Panc1 (cell line): ENCODE results near the gene CLASRP.

ENCODE experiments used
- POLR2AphosphoS5 ChIP-seq: IDR thresholded peaks from 2 replicates; pipeline ENCODE4 v1.6.1; 2012; ENCODE audit warnings: mild to moderate bottlenecking, low read depth, low read length, moderate library complexity
- SIN3A ChIP-seq: IDR thresholded peaks from 2 replicates; pipeline ENCODE4 v1.6.1; 2012; ENCODE audit warnings: low read depth, mild to moderate bottlenecking, low read length, moderate library complexity, borderline replicate concordance; ENCODE audit not compliant: insufficient read depth
- TF ChIP-seq, protein P1 (sequence below), 2 experiments: IDR thresholded peaks; 2 replicates each; pipeline ENCODE4 v1.6.1; 2011 to 2012; ENCODE audit warnings: low read depth in 2 of 2, control low read depth in 1 of 2, low read length in 1 of 2, mild to moderate bottlenecking in 1 of 2, moderate library complexity in 1 of 2; ENCODE audit not compliant: insufficient read depth in 1 of 2
- TF ChIP-seq, protein P2 (sequence below): fragments of 450-650 bp; IDR thresholded peaks from 2 replicates; pipeline ENCODE4 v1.5.1; 2017; ENCODE audit warnings: mild to moderate bottlenecking

DNA sequence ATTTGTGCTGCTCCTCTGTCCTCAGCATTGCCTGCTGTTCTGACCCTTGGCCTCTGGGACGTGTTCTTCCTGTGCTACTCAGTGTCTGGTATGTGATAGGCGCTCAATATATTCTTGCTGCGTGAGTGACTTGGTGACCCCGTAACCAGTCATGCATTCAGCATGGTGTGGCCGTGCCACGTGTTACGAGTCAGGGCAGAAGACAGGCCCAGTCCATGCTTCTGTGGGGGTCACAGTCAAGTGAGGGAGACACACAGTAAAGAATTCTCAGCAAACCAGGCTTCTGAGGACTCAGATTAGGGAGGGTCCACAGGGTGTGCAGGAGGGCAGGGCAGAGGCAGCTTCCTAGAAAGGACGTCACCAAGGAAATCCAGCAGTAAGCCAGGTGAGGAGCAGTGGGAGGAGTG, 62.0 kb downstream of the CLASRP start:
- TF ChIP-seq, protein P1, sequence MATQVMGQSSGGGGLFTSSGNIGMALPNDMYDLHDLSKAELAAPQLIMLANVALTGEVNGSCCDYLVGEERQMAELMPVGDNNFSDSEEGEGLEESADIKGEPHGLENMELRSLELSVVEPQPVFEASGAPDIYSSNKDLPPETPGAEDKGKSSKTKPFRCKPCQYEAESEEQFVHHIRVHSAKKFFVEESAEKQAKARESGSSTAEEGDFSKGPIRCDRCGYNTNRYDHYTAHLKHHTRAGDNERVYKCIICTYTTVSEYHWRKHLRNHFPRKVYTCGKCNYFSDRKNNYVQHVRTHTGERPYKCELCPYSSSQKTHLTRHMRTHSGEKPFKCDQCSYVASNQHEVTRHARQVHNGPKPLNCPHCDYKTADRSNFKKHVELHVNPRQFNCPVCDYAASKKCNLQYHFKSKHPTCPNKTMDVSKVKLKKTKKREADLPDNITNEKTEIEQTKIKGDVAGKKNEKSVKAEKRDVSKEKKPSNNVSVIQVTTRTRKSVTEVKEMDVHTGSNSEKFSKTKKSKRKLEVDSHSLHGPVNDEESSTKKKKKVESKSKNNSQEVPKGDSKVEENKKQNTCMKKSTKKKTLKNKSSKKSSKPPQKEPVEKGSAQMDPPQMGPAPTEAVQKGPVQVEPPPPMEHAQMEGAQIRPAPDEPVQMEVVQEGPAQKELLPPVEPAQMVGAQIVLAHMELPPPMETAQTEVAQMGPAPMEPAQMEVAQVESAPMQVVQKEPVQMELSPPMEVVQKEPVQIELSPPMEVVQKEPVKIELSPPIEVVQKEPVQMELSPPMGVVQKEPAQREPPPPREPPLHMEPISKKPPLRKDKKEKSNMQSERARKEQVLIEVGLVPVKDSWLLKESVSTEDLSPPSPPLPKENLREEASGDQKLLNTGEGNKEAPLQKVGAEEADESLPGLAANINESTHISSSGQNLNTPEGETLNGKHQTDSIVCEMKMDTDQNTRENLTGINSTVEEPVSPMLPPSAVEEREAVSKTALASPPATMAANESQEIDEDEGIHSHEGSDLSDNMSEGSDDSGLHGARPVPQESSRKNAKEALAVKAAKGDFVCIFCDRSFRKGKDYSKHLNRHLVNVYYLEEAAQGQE (IDR thresholded peaks at IDR 0.05; ENCODE audit: insufficient read depth in 1 of 2, low read depth in 2 of 2, low read length in 1 of 2): no peak
- TF ChIP-seq, protein P2, sequence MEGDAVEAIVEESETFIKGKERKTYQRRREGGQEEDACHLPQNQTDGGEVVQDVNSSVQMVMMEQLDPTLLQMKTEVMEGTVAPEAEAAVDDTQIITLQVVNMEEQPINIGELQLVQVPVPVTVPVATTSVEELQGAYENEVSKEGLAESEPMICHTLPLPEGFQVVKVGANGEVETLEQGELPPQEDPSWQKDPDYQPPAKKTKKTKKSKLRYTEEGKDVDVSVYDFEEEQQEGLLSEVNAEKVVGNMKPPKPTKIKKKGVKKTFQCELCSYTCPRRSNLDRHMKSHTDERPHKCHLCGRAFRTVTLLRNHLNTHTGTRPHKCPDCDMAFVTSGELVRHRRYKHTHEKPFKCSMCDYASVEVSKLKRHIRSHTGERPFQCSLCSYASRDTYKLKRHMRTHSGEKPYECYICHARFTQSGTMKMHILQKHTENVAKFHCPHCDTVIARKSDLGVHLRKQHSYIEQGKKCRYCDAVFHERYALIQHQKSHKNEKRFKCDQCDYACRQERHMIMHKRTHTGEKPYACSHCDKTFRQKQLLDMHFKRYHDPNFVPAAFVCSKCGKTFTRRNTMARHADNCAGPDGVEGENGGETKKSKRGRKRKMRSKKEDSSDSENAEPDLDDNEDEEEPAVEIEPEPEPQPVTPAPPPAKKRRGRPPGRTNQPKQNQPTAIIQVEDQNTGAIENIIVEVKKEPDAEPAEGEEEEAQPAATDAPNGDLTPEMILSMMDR: no peak
- TF ChIP-seq POLR2AphosphoS5 (no peak), SIN3A (no peak)
